A673 (cell line): ENCODE results near the gene NARF.

ENCODE experiments used
- CTCF ChIP-seq: fragments of 300-800, 200-600 bp; sonication (generic); conservative IDR thresholded peaks from 2 replicates; pipeline ENCODE4 v1.5.1; 2017; ENCODE audit warnings: low read depth, mild to moderate bottlenecking, antibody characterized with exemption, low read length, moderate library complexity, mixed read lengths
- EZH2 ChIP-seq: fragments of 200-600 bp; sonication (generic); IDR thresholded peaks from 2 replicates; pipeline ENCODE4 v1.6.1; 2017; ENCODE audit warnings: borderline replicate concordance, low read depth, mild to moderate bottlenecking, mixed read lengths, antibody characterized with exemption, low read length; ENCODE audit not compliant: poor library complexity, severe bottlenecking

DNA sequence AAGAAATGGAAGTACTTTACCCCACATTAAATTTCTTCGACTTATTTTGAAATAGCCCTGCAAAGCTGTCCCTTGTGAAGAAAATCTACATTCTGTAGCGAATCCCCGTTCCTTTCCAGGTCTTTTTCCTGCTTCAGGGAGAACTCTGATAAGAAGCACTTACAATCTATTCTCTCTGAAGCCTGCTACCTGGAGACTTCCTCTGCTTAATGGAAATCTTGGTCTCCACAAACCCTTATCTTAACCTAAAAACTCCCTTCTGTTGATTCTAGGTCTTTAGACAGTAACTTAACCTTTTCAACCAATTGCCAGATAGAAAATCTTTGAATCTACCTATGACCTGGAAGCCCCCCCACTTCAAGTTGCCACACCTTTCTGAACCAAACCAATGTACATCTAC lies 6.4 kb upstream of the NARF start:
- no peak for TF ChIP-seq CTCF
- no peak for TF ChIP-seq EZH2
